GM23338 (cell line): Measurements from ENCODE around the gene COL4A1. TPM values are rescaled to one million over a fixed set of nuclear protein-coding genes. Genes with fewer than 3 reads are reported as not detected.

Source experiments
- ATAC-seq: fragments of 200-7000 bp; cut with Tn5 transposase; 3 replicates; pipeline ENCODE4 v1.9.1; 2020
- DNase-seq: peaks from one replicate; pipeline ENCODE4 v3.0.0-alpha.2; 2015; ENCODE audit warnings: low spot score
- H2AFZ ChIP-seq: fragments of 200-600 bp; sonication (generic); 2 replicates; pipeline ENCODE4 v1.8.0; 2016; ENCODE audit warnings: antibody characterized with exemption, mild to moderate bottlenecking, moderate library complexity
- H3F3A ChIP-seq: fragments of 200-600 bp; sonication (generic); replicated peaks from 2 replicates; pipeline ENCODE4 v1.8.0; 2017; ENCODE audit warnings: antibody characterized with exemption, mixed run types, low read depth
- H3K27ac ChIP-seq: fragments of 200-600 bp; sonication (generic); 2 replicates; pipeline ENCODE4 v1.6.1; 2016; ENCODE audit warnings: low read depth
- H3K27me3 ChIP-seq: fragments of 200-600 bp; sonication (generic); 2 replicates; pipeline ENCODE4 v1.8.0; 2016; ENCODE audit warnings: mild to moderate bottlenecking, mixed run types, moderate library complexity; ENCODE audit not compliant: insufficient read depth
- H3K36me3 ChIP-seq: fragments of 200-600 bp; sonication (generic); 2 replicates; pipeline ENCODE4 v1.8.0; 2016; ENCODE audit warnings: mild to moderate bottlenecking; ENCODE audit not compliant: insufficient read depth
- H3K4me1 ChIP-seq: fragments of 200-600 bp; sonication (generic); 2 replicates; pipeline ENCODE4 v1.8.0; 2016; ENCODE audit warnings: mild to moderate bottlenecking, moderate library complexity; ENCODE audit not compliant: insufficient read depth
- H3K4me2 ChIP-seq: fragments of 200-600 bp; sonication (generic); 2 replicates; pipeline ENCODE4 v1.7.1; 2017; ENCODE audit warnings: mixed run types
- H3K4me3 ChIP-seq: fragments of 200-600 bp; sonication (generic); 2 replicates; pipeline ENCODE4 v1.6.1; 2016; ENCODE audit warnings: mixed run types
- H3K79me2 ChIP-seq: fragments of 200-600 bp; sonication (generic); replicated peaks from 2 replicates; pipeline ENCODE4 v1.8.0; 2017; ENCODE audit warnings: mild to moderate bottlenecking; ENCODE audit not compliant: insufficient read depth
- H3K9me2 ChIP-seq: fragments of 200-600 bp; sonication (generic); 2 replicates; pipeline ENCODE4 v1.8.0; 2017; ENCODE audit not compliant: insufficient read depth
- H4K20me1 ChIP-seq: fragments of 200-600 bp; sonication (generic); replicated peaks from 2 replicates; pipeline ENCODE4 v1.8.0; 2017; ENCODE audit warnings: mild to moderate bottlenecking; ENCODE audit not compliant: insufficient read depth
- H3K27ac Mint-ChIP-seq: 2 replicates; pipeline ENCODE4 v1.8.0; 2020; ENCODE audit warnings: inconsistent platforms, mild to moderate bottlenecking, moderate library complexity, mixed read lengths
- H3K27me3 Mint-ChIP-seq: 3 replicates; pipeline ENCODE4 v1.8.0; 2022; ENCODE audit warnings: low read depth, mild to moderate bottlenecking, moderate library complexity, mixed read lengths, inconsistent platforms; ENCODE audit not compliant: insufficient read depth, poor library complexity
- H3K36me3 Mint-ChIP-seq: 3 replicates; pipeline ENCODE4 v1.8.0; 2021; ENCODE audit warnings: low read depth, mild to moderate bottlenecking, inconsistent platforms, moderate library complexity, mixed read lengths
- H3K4me1 Mint-ChIP-seq: 3 replicates; pipeline ENCODE4 v1.8.0; 2020; ENCODE audit warnings: mild to moderate bottlenecking, inconsistent platforms, mixed read lengths
- H3K4me3 Mint-ChIP-seq: 3 replicates; pipeline ENCODE4 v1.8.0; 2021; ENCODE audit warnings: moderate library complexity, mild to moderate bottlenecking, inconsistent platforms, mixed read lengths
- H3K9me3 Mint-ChIP-seq: 3 replicates; pipeline ENCODE4 v1.8.0; 2020; ENCODE audit warnings: moderate library complexity, mild to moderate bottlenecking, inconsistent platforms, mixed read lengths
- CREB1 ChIP-seq: fragments of 250-450 bp; sonication (Bioruptor Pico); IDR thresholded peaks from 2 replicates; pipeline ENCODE4 v1.5.0; 2020; ENCODE audit warnings: low read depth, mild to moderate bottlenecking, moderate library complexity
- CTCF ChIP-seq, 2 experiments: fragments of 200-600 bp in 1 of 2; sonication (generic) in 1 of 2; conservative IDR thresholded peaks; 2 replicates each; pipeline versions ENCODE4 v1.5.1 to v1.6.1; 2016 to 2017; ENCODE audit warnings: antibody characterized with exemption in 2 of 2, low read depth in 2 of 2, mild to moderate bottlenecking in 2 of 2, moderate library complexity in 1 of 2
- ETS1 ChIP-seq: IDR thresholded peaks from 2 replicates; pipeline ENCODE4 v1.6.1; 2016; ENCODE audit warnings: antibody characterized with exemption
- EZH2 ChIP-seq: fragments of 200-600 bp; sonication (generic); IDR thresholded peaks from one replicate; pipeline ENCODE4 v1.8.0; 2017; ENCODE audit warnings: antibody characterized with exemption, mild to moderate bottlenecking, low read depth; ENCODE audit not compliant: unreplicated experiment
- NANOG ChIP-seq: IDR thresholded peaks from 2 replicates; pipeline ENCODE4 v1.6.1; 2016; ENCODE audit warnings: antibody characterized with exemption, borderline replicate concordance
- REST ChIP-seq: IDR thresholded peaks from one replicate; pipeline ENCODE4 v1.6.1; 2018; ENCODE audit warnings: antibody characterized with exemption; ENCODE audit not compliant: unreplicated experiment
- STAT1 ChIP-seq: IDR thresholded peaks from one replicate; pipeline ENCODE4 v1.6.1; 2016; ENCODE audit warnings: antibody characterized with exemption; ENCODE audit not compliant: unreplicated experiment
- ZNF331 ChIP-seq: fragments of 250-450 bp; sonication (Bioruptor Pico); IDR thresholded peaks from 2 replicates; pipeline ENCODE4 v1.5.0; 2020; ENCODE audit warnings: low read depth, mild to moderate bottlenecking, moderate library complexity
- ZNF462 ChIP-seq: fragments of 250-450 bp; sonication (Bioruptor Pico); IDR thresholded peaks from 2 replicates; pipeline ENCODE4 v1.5.0; 2020; ENCODE audit warnings: mild to moderate bottlenecking, moderate library complexity
- polyA plus RNA-seq: library from polyadenylated mRNA; unstranded; fragments of >200 nt; fragmentation: Nextera tagmentation; extraction: Ambion mirVana; gene quantifications from 2 replicates; pipeline ENCODE4 v1.2.1, GENCODE V29; 2016
- total RNA-seq: library from RNA; depleted of rRNA; stranded (reverse); fragments of >200 nt; shearing (Covaris generic); gene quantifications from 2 replicates; pipeline ENCODE4 v1.2.3, GENCODE V29; 2014

Gene COL4A1
- total and polyA plus RNA-seq, 2 experiments from 2014 or later = 39.1 to 110 TPM

GRCh38 chr13:110278859-110279258, 28.1 kb downstream of the COL4A1 start (continued):
- TF ChIP-seq ZNF462 (CRISPR knock-in tag) = no peak
- no peak for TF ChIP-seq CTCF (conservative IDR thresholded peaks at IDR 0.05; ENCODE audit: low read depth in 2 of 2)
- no peak for TF ChIP-seq ETS1
- no peak for TF ChIP-seq CREB1 (CRISPR knock-in tag)
- TF ChIP-seq STAT1 = no peak

- Histone ChIP-seq H4K20me1 (peaks cover 9% of the 10 kb centered on the region), H3K79me2 (peaks cover 34% of the 10 kb centered on the region), H2AFZ (no peak overlapping the region), H3K9me2 (no peaks in the 10 kb centered on the region), H3K4me3 (no peak overlapping the region), H3K27me3 (no peaks in the 10 kb centered on the region), H3K36me3 (no peaks in the 10 kb centered on the region), H3K27ac (no peak overlapping the region), H3F3A (no peaks in the 10 kb centered on the region), H3K4me1 (no peaks in the 10 kb centered on the region; the same call in 1 of the 2 replicates), H3K4me2 (no peak overlapping the region)
- H3K9me3 Mint-ChIP-seq = no peaks in the 10 kb centered on the region
- peaks cover 10% of the 10 kb centered on the region for H3K4me1 Mint-ChIP-seq
- DNase-seq (no peak), ATAC-seq (no peak)
- H3K27ac Mint-ChIP-seq = no peak overlapping the region; the same call in 1 of the 2 replicates
- no peak overlapping the region for H3K4me3 Mint-ChIP-seq
- no peaks in the 10 kb centered on the region for H3K36me3 Mint-ChIP-seq
- H3K27me3 Mint-ChIP-seq = no peaks in the 10 kb centered on the region
- TF ChIP-seq ZNF331 (CRISPR knock-in tag) (no peak), REST (no peak), EZH2 (no peak), CTCF (conservative IDR thresholded peaks at IDR 0.05; ENCODE audit: low read depth in 2 of 2) (no peak), NANOG (no peak)
Observed at GRCh38 chr13:110277357-110277975, 29.5 kb downstream of the COL4A1 start.
